ENCODE measurements around the gene CYB5A. TPM values are rescaled to one million over a fixed set of nuclear protein-coding genes. Genes with fewer than 3 reads are reported as not detected.

Gene CYB5A
- total RNA-seq, 1 donor from 2014 or later: 84.1 TPM

DNA sequence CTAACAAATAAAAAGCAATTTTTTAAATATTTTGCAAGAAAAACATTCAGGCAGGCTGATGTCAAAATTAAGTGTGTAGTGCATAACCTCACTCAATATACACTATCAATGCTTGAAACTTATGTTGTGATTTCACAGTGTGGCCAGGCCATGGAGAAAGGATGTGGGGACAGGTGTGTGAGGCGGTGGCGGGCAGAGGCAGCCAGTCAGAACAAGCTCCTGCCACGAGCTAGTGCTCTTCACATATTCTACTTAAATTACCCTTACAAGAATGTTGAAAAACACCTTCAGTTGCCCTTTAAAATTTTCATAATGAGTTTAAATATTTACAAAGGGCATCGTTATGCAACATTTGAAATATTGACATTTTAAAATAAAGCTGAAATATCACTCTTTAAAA is 43.2 kb downstream of the CYB5A start:
- no peaks in the 10 kb centered on the region for H3K36me3 ChIP-seq (ENCODE audit: control insufficient read depth, insufficient read depth, low read length)
- DNase-seq (ENCODE audit: low read depth): no peak
- TF ChIP-seq, protein P1, sequence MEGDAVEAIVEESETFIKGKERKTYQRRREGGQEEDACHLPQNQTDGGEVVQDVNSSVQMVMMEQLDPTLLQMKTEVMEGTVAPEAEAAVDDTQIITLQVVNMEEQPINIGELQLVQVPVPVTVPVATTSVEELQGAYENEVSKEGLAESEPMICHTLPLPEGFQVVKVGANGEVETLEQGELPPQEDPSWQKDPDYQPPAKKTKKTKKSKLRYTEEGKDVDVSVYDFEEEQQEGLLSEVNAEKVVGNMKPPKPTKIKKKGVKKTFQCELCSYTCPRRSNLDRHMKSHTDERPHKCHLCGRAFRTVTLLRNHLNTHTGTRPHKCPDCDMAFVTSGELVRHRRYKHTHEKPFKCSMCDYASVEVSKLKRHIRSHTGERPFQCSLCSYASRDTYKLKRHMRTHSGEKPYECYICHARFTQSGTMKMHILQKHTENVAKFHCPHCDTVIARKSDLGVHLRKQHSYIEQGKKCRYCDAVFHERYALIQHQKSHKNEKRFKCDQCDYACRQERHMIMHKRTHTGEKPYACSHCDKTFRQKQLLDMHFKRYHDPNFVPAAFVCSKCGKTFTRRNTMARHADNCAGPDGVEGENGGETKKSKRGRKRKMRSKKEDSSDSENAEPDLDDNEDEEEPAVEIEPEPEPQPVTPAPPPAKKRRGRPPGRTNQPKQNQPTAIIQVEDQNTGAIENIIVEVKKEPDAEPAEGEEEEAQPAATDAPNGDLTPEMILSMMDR (IDR thresholded peaks at IDR 0.05; ENCODE audit: insufficient read depth, low read length, poor library complexity, severe bottlenecking): no peak
- no peak overlapping the region for H3K4me3 ChIP-seq (ENCODE audit: low read depth, low read length)
- no peaks in the 10 kb centered on the region for H3K27me3 ChIP-seq (ENCODE audit: control insufficient read depth, insufficient read depth, low read length)

DNA sequence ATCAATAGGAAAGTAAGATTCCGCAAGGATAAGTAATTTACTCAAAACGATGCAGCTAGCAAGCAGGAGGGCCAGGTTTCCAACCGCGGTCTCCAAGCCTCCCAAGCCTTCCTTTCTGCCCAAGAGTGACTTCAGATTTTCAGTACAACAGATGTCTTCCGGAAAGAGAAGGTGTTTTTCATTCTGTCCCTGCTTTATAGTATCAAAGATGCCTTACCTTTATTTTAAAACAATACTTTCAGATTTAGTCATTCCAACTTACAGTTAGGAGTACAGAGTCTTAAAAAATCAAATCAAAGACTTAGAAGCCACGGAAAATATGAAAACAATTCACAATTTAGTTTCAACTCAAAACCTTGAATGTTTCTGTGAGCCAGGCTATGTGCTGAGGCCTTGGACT is 43.6 kb downstream of the CYB5A start:
- H3K27me3 ChIP-seq (ENCODE audit: control insufficient read depth, insufficient read depth, low read length): no peaks in the 10 kb centered on the region
- H3K4me3 ChIP-seq (ENCODE audit: low read depth, low read length): no peak overlapping the region
- TF ChIP-seq, protein P1 (IDR thresholded peaks at IDR 0.05; ENCODE audit: insufficient read depth, low read length, poor library complexity, severe bottlenecking): no peak
- DNase-seq (ENCODE audit: low read depth): no peak
- H3K36me3 ChIP-seq (ENCODE audit: control insufficient read depth, insufficient read depth, low read length): no peaks in the 10 kb centered on the region

DNA sequence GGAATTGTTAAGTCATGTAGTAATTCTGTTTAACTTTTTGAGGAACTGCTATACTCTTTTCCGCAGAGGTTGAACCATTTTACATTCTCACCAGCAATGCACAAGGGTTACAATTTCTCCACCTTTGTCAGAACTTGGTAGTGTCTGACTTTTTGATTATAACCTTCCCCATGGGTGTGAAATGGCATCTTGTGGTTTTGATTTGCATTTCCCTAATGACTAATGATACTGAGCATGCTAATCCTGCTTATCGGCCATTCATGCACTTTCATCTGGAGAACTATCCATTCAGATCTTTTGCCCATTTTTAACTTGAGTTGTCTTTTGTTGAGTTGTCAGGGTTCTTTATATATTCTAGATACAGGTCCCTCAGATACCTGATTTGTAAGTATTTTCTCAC is 47.2 kb downstream of the CYB5A start:
- Histone ChIP-seq H3K27me3 (ENCODE audit: control insufficient read depth, insufficient read depth, low read length) (no peaks in the 10 kb centered on the region), H3K4me3 (ENCODE audit: low read depth, low read length) (no peak overlapping the region), H3K36me3 (ENCODE audit: control insufficient read depth, insufficient read depth, low read length) (no peaks in the 10 kb centered on the region)
- no peak for DNase-seq (ENCODE audit: low read depth)
- TF ChIP-seq, protein P1 (IDR thresholded peaks at IDR 0.05; ENCODE audit: insufficient read depth, low read length, poor library complexity, severe bottlenecking): no peak

DNA sequence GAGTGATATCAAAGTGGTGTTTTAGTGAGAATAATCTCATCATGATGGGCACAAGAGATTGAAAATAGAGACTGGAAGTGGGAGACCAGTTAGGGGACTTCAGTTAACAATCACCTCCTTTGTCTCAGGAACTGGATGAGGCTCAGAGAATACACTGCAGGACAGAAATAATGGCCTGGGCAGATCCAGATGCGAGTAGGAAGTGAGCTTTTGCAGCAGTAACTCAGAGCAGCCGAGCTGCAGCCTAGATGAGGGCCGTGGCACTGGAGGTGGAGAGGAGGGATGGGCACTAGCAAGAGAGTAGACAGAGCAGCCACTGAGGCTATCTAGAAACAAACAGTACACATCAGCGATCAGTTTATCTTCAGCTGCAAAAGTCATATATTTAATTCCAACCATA is 48.6 kb downstream of the CYB5A start:
- H3K36me3 ChIP-seq (ENCODE audit: control insufficient read depth, insufficient read depth, low read length): no peaks in the 10 kb centered on the region
- TF ChIP-seq, protein P1 (IDR thresholded peaks at IDR 0.05; ENCODE audit: insufficient read depth, low read length, poor library complexity, severe bottlenecking): no peak
- no peaks in the 10 kb centered on the region for H3K27me3 ChIP-seq (ENCODE audit: control insufficient read depth, insufficient read depth, low read length)
- no peak for DNase-seq (ENCODE audit: low read depth)
- no peak overlapping the region for H3K4me3 ChIP-seq (ENCODE audit: low read depth, low read length)

DNA sequence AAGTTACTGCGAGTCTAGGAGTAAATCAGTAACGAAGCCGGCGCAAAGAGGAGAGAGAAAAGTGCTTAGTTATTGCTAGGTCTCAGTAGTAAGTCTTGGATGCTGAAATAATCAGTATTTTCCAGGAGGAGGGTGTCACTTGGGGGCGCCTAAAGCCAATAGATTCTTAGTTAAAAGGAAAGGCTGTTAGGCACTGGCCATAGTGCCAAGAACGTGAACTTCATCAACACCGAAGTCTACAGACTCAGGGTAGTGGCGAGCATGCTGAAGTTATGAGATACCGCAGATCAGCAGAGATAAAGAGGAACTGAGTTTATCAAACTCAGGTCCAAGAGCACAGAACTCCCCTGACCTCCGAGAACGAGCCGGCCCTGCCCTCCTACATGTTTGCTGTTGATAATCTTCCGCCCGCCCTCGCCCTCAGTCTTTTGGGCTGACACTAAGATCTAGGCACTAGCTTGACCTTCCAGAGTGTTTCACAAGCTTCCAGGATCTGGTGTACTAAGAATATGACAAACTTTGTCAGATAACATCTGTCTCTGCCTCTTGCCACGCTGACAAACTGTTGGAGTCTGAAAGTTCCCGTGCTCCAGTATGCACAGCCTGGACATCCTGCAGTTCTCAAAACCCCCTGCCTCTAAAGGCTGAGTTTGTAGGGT is 49.2 kb downstream of the CYB5A start:
- Histone ChIP-seq H3K4me3 (ENCODE audit: low read depth, low read length) (no peak overlapping the region), H3K36me3 (ENCODE audit: control insufficient read depth, insufficient read depth, low read length) (no peaks in the 10 kb centered on the region), H3K27me3 (ENCODE audit: control insufficient read depth, insufficient read depth, low read length) (no peaks in the 10 kb centered on the region)
- DNase-seq (ENCODE audit: low read depth): no peak
- TF ChIP-seq, protein P1 (IDR thresholded peaks at IDR 0.05; ENCODE audit: insufficient read depth, low read length, poor library complexity, severe bottlenecking): no peak

DNA sequence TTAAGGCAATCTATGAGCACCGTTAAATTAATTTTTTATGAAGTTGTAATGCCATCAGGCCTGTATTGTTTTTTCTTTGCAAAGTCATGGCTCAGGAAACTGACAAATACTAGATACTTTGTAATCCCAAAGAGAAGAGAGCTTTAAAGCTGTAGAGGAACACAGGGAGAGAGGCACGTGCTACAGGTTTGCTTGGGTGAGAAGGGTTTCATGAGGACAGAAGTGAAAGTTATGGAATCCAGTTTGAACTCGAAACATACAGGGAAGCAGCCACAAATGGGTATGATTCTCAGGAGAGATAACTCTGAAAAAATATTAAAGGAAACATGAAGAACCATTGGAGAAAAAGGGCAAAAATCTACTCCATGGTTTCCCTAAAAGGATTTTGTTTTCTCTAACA is 49.8 kb downstream of the CYB5A start:
- Histone ChIP-seq H3K4me3 (ENCODE audit: low read depth, low read length) (no peak overlapping the region), H3K36me3 (ENCODE audit: control insufficient read depth, insufficient read depth, low read length) (no peaks in the 10 kb centered on the region), H3K27me3 (ENCODE audit: control insufficient read depth, insufficient read depth, low read length) (no peaks in the 10 kb centered on the region)
- TF ChIP-seq, protein P1 (IDR thresholded peaks at IDR 0.05; ENCODE audit: insufficient read depth, low read length, poor library complexity, severe bottlenecking): no peak
- DNase-seq (ENCODE audit: low read depth): no peak

Measured in kidney epithelial cell (primary cell).